Neural cell (in vitro differentiated cells): Measurements from ENCODE around the gene SLC19A1. TPM values are rescaled to one million over a fixed set of nuclear protein-coding genes. Genes with fewer than 3 reads are reported as not detected.

ENCODE experiments used
- H2AFZ ChIP-seq: fragments of 200-600, 300-800 bp; sonication (generic), shearing (Covaris generic); 2 replicates; pipeline ENCODE4 v1.6.0; 2014; ENCODE audit warnings: low read depth, mild to moderate bottlenecking, antibody characterized with exemption, low read length, moderate library complexity
- H3F3A ChIP-seq: fragments of 200-600 bp; shearing (Covaris generic); 2 replicates; pipeline ENCODE4 v1.6.1; 2016; ENCODE audit warnings: mild to moderate bottlenecking, moderate library complexity, mixed read lengths, antibody characterized with exemption, low read length; ENCODE audit not compliant: insufficient read depth, poor library complexity, severe bottlenecking
- H3K27ac ChIP-seq: fragments of 200-600, 300-800 bp; sonication (generic), shearing (Covaris generic); 2 replicates; pipeline ENCODE4 v1.5.1; 2014; ENCODE audit warnings: mild to moderate bottlenecking, low read length, moderate library complexity
- H3K27me3 ChIP-seq: fragments of 300-800, 200-600 bp; sonication (generic), shearing (Covaris generic); 2 replicates; pipeline ENCODE4 v1.6.0; 2014; ENCODE audit warnings: mild to moderate bottlenecking, low read depth, low read length, moderate library complexity; ENCODE audit not compliant: insufficient read depth
- H3K36me3 ChIP-seq: fragments of 300-800, 200-600 bp; sonication (generic), shearing (Covaris generic); 2 replicates; pipeline ENCODE4 v1.5.1; 2014; ENCODE audit warnings: mild to moderate bottlenecking, antibody characterized with exemption, low read length, moderate library complexity; ENCODE audit not compliant: insufficient read depth
- H3K4me2 ChIP-seq: fragments of 300-800, 200-600 bp; sonication (generic), shearing (Covaris generic); 2 replicates; pipeline ENCODE4 v1.6.0; 2014; ENCODE audit warnings: mild to moderate bottlenecking, low read length
- H3K4me3 ChIP-seq: fragments of 300-800, 200-600 bp; sonication (generic), shearing (Covaris generic); 2 replicates; pipeline ENCODE4 v1.5.1; 2014; ENCODE audit warnings: mild to moderate bottlenecking, low read length, moderate library complexity
- H3K79me2 ChIP-seq: fragments of 200-600 bp; shearing (Covaris generic); replicated peaks from 2 replicates; pipeline ENCODE4 v1.6.0; 2014; ENCODE audit warnings: mild to moderate bottlenecking, low read length, moderate library complexity; ENCODE audit not compliant: insufficient read depth
- H3K9ac ChIP-seq: fragments of 300-800, 200-600 bp; sonication (generic), shearing (Covaris generic); 2 replicates; pipeline ENCODE4 v1.6.1; 2016; ENCODE audit warnings: mild to moderate bottlenecking, low read length, mixed read lengths
- H3K9me2 ChIP-seq: fragments of 200-600 bp; shearing (Covaris generic); 2 replicates; pipeline ENCODE4 v1.6.1; 2016; ENCODE audit warnings: mild to moderate bottlenecking, low read length, mixed read lengths; ENCODE audit not compliant: insufficient read depth
- H3K9me3 ChIP-seq: fragments of 200-600, 300-800 bp; sonication (generic), shearing (Covaris generic); 2 replicates; pipeline ENCODE4 v1.6.1; 2016; ENCODE audit warnings: mild to moderate bottlenecking, mixed run types, low read length, moderate library complexity, mixed read lengths
- H4K20me1 ChIP-seq: fragments of 200-600 bp; shearing (Covaris generic); 2 replicates; pipeline ENCODE4 v1.6.1; 2016; ENCODE audit warnings: mild to moderate bottlenecking, mixed run types; ENCODE audit not compliant: insufficient read depth
- CTCF ChIP-seq: fragments of 450-650 bp; IDR thresholded peaks from 2 replicates; pipeline ENCODE4 v1.5.1; 2014; ENCODE audit warnings: antibody characterized with exemption, mild to moderate bottlenecking, moderate library complexity; ENCODE audit not compliant: poor library complexity, severe bottlenecking
- EZH2 ChIP-seq: fragments of 200-600, 300-800 bp; shearing (Covaris generic), sonication (generic); IDR thresholded peaks from 2 replicates; pipeline ENCODE4 v1.6.1; 2014; ENCODE audit warnings: antibody characterized with exemption, low read length, borderline replicate concordance, mild to moderate bottlenecking; ENCODE audit not compliant: insufficient read depth, poor library complexity, severe bottlenecking
- POLR2AphosphoS5 ChIP-seq: IDR thresholded peaks from 2 replicates; pipeline ENCODE4 v1.6.1; 2012
- RAD21 ChIP-seq: fragments of 450-650 bp; conservative IDR thresholded peaks from 2 replicates; pipeline ENCODE4 v1.6.1; 2014; ENCODE audit warnings: antibody characterized with exemption, mild to moderate bottlenecking, moderate library complexity
- REST ChIP-seq: IDR thresholded peaks from 2 replicates; pipeline ENCODE4 v1.6.1; 2012; ENCODE audit warnings: borderline replicate concordance
- SMC3 ChIP-seq: fragments of 450-650 bp; conservative IDR thresholded peaks from 2 replicates; pipeline ENCODE4 v1.6.1; 2014; ENCODE audit warnings: antibody characterized with exemption, mild to moderate bottlenecking, moderate library complexity; ENCODE audit not compliant: poor library complexity
- polyA plus RNA-seq: library from polyadenylated mRNA; depleted of rRNA; stranded (reverse); fragments of >200 nt; gene quantifications from 2 replicates; pipeline ENCODE4 v1.2.3, GENCODE V29; 2014

Gene SLC19A1
- polyA plus RNA-seq, 1 donor from 2014 or later = 2.9 TPM

GRCh38 chr21:45484318-45484717, 57.9 kb downstream of the SLC19A1 start:
- Histone ChIP-seq H3K36me3 (no peaks in the 10 kb centered on the region), H3K27me3 (no peaks in the 10 kb centered on the region), H4K20me1 (no peaks in the 10 kb centered on the region), H3K79me2 (no peaks in the 10 kb centered on the region), H3K4me2 (no peak overlapping the region), H3F3A (no peaks in the 10 kb centered on the region), H3K9me3 (no peaks in the 10 kb centered on the region), H3K9ac (no peak overlapping the region), H3K27ac (no peak overlapping the region), H3K9me2 (no peaks in the 10 kb centered on the region), H3K4me3 (no peak overlapping the region), H2AFZ (no peak overlapping the region)
- no peak for TF ChIP-seq RAD21
- no peak for TF ChIP-seq EZH2
- TF ChIP-seq POLR2AphosphoS5 = no peak
- no peak for TF ChIP-seq REST
- no peak for TF ChIP-seq SMC3
- TF ChIP-seq CTCF = no peak

- no peak overlapping the region for H3K27ac ChIP-seq
- no peaks in the 10 kb centered on the region for H3K27me3 ChIP-seq
- no peaks in the 10 kb centered on the region for H3K9me3 ChIP-seq
- H2AFZ ChIP-seq = no peak overlapping the region
- no peak overlapping the region for H3K9ac ChIP-seq
- H3K79me2 ChIP-seq = no peaks in the 10 kb centered on the region
- H3F3A ChIP-seq = no peaks in the 10 kb centered on the region
- no peaks in the 10 kb centered on the region for H3K36me3 ChIP-seq
- H3K4me2 ChIP-seq = no peak overlapping the region
- H3K4me3 ChIP-seq = no peak overlapping the region
- no peaks in the 10 kb centered on the region for H3K9me2 ChIP-seq
- no peaks in the 10 kb centered on the region for H4K20me1 ChIP-seq
- no peak for TF ChIP-seq REST
Measured at GRCh38 chr21:45482899-45483821, 59.1 kb downstream of the SLC19A1 start.
